Esophagus squamous epithelium (tissue), 4 donors: ENCODE measurements around the gene SLC16A11.

Source experiments
- POLR2A ChIP-seq, 4 donors: fragments of 450-650 bp; IDR thresholded peaks; one replicate each; pipeline ENCODE4 v1.6.1; 2017; ENCODE audit warnings: antibody characterized with exemption in 4 of 4, mild to moderate bottlenecking in 4 of 4, moderate library complexity in 3 of 4
- TF ChIP-seq, protein P1 (sequence below), 6 experiments: fragments of 450-650 bp in 4 of 6; fragments of 200-600 bp in 2 of 6; sonication (generic) in 2 of 6; IDR thresholded peaks; one replicate each; pipeline ENCODE4 v1.5.1; 2016 to 2019; ENCODE audit warnings: antibody characterized with exemption in 6 of 6, mild to moderate bottlenecking in 4 of 6, moderate library complexity in 4 of 6

DNA sequence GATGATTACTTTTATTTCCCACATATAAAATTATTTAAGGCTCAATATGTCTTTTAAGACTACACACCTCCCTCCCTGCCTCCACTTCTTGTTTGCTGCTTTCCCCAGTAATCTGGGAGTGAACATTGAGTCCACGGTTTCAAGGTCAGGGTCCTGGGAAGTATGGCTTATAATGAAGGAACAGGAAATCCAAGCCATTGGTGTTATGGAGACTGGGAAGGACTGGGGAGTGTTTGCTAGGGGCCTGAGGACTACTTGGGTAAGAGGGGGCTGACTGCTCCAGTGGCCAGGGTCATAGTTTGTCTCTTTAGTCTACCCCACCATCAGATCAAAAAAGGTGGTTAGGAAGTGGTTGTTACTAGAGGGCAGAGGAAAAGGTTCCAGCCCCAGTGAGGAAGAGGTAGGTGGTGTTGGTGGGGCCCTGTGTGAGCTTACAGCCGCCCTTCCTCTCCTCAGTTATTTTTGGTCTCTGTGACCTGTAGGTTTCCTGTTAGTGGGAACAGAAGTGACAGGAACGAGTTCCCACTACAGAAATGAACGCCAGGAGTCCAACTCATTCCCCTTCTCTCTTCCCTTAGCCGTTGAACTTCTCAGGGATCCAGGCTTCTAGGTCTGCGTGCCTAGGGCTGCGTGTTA, 8.8 kb downstream of the SLC16A11 start:
- TF ChIP-seq, protein P1, sequence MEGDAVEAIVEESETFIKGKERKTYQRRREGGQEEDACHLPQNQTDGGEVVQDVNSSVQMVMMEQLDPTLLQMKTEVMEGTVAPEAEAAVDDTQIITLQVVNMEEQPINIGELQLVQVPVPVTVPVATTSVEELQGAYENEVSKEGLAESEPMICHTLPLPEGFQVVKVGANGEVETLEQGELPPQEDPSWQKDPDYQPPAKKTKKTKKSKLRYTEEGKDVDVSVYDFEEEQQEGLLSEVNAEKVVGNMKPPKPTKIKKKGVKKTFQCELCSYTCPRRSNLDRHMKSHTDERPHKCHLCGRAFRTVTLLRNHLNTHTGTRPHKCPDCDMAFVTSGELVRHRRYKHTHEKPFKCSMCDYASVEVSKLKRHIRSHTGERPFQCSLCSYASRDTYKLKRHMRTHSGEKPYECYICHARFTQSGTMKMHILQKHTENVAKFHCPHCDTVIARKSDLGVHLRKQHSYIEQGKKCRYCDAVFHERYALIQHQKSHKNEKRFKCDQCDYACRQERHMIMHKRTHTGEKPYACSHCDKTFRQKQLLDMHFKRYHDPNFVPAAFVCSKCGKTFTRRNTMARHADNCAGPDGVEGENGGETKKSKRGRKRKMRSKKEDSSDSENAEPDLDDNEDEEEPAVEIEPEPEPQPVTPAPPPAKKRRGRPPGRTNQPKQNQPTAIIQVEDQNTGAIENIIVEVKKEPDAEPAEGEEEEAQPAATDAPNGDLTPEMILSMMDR (IDR thresholded peaks at IDR 0.05): no peak
- TF ChIP-seq POLR2A (IDR thresholded peaks at IDR 0.05): no peak
